Effector CD8-positive, alpha-beta T cell (primary cell): Measurements from ENCODE around the gene TGFB2.

ENCODE experiments used
- DNase-seq: peaks from one replicate; lab custom pipeline; 2025; lab: John Stamatoyannopoulos, UW

The TGFB2 gene

DNA sequence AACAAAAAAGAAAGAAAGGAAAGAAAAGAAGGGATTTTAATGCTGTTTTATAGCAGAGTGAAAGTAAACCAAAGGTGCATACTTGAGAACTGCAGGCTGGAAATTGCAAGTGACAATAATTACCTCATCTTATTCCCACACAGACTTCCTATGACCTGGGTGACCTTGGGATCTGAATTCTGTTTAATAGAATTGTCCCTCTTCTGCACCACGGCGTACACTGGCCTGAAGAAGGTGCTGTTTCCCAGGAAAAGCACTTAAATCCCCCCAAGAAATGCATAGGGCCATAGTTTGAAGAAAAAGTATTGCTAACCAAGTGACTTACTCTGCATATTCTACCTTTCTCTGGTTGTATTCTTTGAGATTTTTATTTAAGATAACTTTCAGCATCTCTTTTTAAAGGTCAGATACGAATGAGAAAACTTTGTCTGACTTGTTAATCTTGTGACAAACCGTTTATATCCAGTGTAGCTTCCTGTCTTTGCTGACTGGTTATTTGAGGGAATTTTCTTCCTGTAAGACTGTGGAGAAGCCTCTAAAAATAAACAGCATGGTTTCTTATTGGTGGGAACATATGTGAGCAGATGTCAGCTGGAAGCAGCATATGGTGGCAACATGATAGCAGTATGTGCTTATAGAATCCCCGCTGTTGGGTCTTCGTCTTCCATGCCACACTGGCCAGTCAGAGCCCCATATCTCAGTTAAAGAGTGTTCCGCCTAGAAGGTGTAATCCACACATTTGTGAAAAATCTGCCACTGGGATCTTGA lies 16.3 kb downstream of the TGFB2 start:
- no peak for DNase-seq

- no peak for DNase-seq
These were observed 17.4 kb downstream of the TGFB2 start for GRCh38 chr1:218362418-218363076.

DNA sequence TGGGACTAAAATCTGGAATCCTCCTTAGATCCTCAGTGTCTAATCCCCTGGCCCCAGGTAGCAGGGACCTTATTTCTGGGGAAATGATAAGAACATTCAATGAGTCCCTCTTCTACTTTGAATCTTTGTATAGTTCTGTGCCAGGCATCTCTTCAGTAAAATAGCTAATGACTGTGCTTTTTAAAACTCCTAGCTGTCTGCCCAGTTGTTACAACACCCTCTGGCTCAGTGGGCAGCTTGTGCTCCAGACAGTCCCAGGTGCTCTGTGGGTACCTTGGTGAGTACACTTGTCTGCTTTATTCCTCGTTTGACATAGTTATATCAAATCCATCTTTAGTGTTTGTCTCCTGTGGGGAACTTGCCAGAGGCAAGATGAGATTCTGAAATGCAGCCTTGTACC lies 18.0 kb downstream of the TGFB2 start:
- no peak for DNase-seq

GRCh38 chr1:218364028-218364710 lies 19.0 kb downstream of the TGFB2 start:
- no peak for DNase-seq

- DNase-seq, result no peak
These were observed 20.3 kb downstream of the TGFB2 start for GRCh38 chr1:218365226-218365999.

DNA sequence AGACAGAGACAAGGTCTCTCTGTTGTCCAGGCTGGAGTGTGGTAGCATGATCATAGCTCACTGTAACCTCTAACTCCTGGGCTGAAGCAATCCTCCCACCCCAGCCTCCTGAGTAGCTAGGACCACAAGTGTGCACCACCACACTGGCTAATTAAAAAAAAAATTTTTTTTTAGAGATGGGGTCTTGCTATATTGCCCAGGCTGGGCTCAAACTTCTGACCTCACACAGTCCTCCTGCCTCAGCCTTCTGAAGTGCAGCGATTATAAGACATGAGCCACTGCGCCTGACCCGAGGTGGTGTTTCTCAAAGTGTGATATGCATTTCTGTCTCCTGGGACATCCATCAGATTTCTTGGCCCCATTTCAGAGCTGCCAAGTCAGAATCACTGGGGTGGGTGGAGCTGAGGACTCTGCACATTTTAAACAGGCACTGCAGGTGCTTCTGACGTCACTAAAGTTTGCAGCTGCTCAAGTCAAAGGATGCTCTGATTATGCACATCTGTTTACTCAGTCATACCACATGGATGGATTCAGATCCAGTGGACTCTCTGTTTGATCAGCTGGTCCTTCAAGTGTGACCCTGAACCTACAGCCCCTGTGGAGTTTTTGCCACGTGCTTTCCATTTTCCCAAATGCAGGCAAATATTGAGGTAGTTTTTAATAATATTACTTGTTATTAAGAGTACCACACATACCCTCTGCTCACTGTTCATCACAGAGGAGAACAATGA lies 21.4 kb downstream of the TGFB2 start:
- no peak for DNase-seq

DNA sequence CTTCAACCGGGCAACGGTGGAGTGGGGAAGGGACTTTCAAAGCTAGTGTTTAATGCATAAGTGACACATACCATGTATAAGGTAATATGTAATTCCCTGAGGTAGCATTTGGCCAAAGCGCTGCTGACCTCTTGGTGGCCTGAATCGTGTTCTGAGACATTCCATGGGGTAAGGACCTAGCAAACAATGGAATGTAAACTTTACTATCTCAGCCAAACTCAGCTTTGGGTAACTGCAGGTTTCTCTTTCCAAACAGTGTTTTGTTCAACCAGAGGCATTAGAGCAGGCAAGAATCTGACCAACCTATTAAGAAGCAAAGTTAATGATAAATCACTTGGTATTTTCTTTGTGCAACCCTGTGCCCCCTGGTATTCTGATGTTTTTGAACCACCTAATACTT lies 22.0 kb downstream of the TGFB2 start:
- no peak for DNase-seq

GRCh38 chr1:218368686-218369085 lies 23.6 kb downstream of the TGFB2 start:
- no peak for DNase-seq

- DNase-seq, result no peak
These were observed 24.8 kb downstream of the TGFB2 start for GRCh38 chr1:218369688-218370511.

GRCh38 chr1:218371927-218372672 lies 27.0 kb downstream of the TGFB2 start:
- no peak for DNase-seq

DNA sequence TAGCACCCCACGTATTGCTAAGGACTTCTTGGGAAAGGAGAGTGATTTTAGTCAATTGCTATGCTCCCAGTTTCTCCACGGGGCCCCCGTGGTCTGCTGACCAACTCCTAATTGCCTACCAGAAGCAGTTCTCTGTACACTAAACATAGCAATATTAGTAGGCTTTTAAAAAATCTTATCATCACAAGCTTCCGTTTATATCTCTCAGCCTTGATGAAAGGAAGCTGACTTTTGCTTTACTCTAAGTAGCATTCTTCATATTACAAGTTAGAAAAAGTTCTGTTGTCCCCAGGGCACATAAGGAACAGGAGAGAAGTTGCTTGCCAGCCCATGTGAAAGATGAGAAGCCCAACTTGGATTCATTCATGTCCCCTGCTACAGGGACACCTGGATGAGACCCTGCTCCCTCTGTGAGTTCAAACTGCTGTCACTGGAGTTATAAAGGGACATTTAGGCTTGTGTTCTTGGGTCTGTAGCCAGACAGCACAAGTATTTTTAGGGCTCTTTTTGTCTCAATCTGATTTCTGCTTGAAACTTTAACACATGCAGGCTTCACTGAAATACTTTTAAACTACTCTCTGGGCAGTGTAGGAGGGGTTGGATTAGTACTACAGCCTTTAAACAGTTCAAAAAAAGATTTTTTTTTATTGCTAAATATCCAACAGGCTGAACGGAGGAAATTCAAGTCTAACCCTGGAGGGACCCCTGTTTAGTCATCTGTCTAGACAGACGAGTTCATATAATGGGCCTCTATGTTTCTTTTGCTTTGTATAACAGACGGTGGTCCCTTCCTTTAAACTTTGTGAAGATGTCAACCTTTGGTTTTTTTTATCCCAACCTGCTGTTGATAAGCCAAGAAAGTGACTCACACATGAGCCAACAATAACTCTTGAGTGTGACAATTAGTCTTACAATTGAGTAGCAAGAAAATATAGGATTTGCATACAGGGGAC lies 29.5 kb downstream of the TGFB2 start:
- no peak for DNase-seq

DNA sequence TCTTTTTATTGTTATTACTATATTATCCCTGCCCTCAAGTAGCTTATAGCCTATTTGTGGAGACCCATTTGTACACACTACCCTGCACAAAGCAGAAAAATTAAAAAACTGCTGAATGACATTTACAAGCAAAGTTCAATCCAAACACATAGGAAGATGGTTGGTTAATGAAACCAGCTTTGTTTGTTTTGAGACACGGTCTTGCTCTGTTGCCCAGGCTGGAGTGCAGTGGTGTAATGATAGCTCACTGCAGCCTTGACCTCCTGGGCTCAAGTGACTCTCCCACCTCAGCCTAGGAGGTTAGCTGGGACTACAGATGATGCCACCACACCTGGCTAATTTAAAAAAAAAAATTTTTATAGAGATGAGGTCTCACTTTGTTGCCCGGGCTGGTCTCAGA lies 31.6 kb downstream of the TGFB2 start:
- DNase-seq, result no peak

DNA sequence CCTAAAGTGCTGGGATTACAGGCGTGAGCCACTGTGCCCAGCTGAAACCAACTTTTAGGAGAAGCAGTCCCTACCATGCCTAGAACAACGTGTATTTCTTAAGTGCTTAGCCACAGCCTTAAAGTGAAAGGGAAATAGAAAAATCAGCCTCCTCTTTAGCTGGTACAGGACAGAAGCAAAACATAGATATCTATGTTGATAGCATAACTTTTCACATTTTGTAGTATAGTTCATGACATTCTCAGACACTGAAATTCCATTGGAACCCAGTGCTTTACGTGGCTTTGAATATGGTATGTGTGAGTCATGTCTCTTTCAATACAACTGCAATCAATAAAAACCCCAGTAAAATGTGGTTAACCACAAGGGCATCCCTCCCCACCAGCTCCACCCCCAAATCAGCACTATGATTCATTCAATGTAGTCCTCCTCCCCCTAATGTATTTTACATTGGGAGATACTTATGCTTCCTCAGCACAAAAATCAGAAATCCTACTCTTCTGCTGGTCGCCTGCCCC lies 32.1 kb downstream of the TGFB2 start:
- DNase-seq, result no peak

GRCh38 chr1:218380125-218380977 lies 35.2 kb downstream of the TGFB2 start:
- DNase-seq, result no peak

GRCh38 chr1:218382261-218382660 lies 37.1 kb downstream of the TGFB2 start:
- DNase-seq, result no peak

GRCh38 chr1:218383051-218383450 lies 37.9 kb downstream of the TGFB2 start:
- no peak for DNase-seq

DNA sequence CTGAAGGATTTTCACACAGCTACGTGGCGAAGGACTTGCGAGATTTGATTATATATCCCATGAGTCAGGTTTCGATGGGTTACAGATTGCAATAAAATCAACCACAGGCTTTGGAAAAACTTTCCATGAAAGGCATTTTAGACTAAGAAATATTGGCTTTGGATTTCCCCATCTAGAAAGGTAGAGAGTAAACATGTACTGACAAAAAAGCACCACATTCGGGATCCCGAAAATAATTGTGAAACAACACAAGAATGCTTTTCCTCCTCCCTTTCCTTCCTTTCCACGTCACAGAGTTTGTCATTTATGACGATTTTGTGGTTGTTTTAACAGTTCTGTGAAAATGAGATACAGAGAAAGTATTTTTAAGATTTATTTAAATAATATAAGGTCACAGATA lies 38.5 kb downstream of the TGFB2 start:
- DNase-seq, result no peak

DNA sequence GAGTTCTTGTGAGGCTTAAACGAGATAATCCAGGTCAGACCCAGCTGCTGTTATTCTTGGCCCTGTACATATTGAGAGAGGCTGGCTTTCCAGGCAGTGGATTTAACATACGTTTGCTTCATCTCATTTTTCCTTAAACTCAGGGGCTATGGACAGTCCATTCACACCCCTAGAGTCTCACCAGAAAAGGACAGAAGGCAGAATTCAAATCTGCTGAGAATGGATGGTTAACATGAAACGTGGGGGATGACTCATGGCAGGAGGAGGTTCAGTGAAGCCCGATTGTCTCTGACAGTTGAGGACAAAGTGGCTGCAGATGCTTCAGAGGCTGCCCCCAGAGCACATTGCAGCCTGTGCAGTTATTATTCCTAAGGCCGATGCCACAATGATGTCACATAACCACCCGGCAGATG lies 39.5 kb downstream of the TGFB2 start:
- DNase-seq, result no peak
